Epithelial cell of proximal tubule (primary cell): ENCODE measurements around the gene GIMAP5. TPM values are rescaled to one million over a fixed set of nuclear protein-coding genes. Genes with fewer than 3 reads are reported as not detected.

Experiments
- DNase-seq: peaks from one replicate; pipeline ENCODE4 v3.0.0-alpha.2; 2011; ENCODE audit warnings: low read depth
- H3K4me3 ChIP-seq: 2 replicates; pipeline ENCODE4 v1.5.1; 2011; ENCODE audit warnings: low read depth, mild to moderate bottlenecking, low read length
- total RNA-seq: library from RNA; depleted of rRNA; stranded (reverse); fragments of >200 nt; gene quantifications from 2 replicates; pipeline ENCODE4 v1.2.3, GENCODE V29; 2015
- TF ChIP-seq, protein P1 (sequence below): conservative IDR thresholded peaks from 2 replicates; pipeline ENCODE4 v1.5.1; 2012; ENCODE audit warnings: low read depth, mild to moderate bottlenecking, low read length

The GIMAP5 gene
- total RNA-seq, 1 donor from 2014 or later: not detected

DNA sequence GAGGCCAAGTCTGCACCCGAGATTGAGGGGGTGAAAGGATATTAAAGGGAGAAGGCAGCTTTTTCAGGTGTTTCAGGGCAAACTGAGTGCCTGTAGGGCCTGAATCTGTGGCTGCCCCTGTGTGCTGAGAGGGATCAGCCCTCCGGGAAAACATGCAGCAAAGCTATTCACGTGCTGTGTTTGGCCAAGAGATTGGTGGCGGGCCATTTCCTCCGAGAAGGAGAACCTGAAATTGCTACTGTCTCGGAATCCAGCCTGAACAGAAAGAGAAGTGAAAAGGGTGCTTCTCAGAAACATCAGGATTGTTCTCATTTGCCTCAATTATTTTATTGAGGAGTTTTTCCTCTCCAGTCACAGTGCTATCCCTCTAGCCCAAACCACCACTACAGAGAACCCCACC, 16.0 kb downstream of the GIMAP5 start:
- DNase-seq: no peak
- TF ChIP-seq, protein P1, sequence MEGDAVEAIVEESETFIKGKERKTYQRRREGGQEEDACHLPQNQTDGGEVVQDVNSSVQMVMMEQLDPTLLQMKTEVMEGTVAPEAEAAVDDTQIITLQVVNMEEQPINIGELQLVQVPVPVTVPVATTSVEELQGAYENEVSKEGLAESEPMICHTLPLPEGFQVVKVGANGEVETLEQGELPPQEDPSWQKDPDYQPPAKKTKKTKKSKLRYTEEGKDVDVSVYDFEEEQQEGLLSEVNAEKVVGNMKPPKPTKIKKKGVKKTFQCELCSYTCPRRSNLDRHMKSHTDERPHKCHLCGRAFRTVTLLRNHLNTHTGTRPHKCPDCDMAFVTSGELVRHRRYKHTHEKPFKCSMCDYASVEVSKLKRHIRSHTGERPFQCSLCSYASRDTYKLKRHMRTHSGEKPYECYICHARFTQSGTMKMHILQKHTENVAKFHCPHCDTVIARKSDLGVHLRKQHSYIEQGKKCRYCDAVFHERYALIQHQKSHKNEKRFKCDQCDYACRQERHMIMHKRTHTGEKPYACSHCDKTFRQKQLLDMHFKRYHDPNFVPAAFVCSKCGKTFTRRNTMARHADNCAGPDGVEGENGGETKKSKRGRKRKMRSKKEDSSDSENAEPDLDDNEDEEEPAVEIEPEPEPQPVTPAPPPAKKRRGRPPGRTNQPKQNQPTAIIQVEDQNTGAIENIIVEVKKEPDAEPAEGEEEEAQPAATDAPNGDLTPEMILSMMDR: no peak
- H3K4me3 ChIP-seq: no peak overlapping the region

DNA sequence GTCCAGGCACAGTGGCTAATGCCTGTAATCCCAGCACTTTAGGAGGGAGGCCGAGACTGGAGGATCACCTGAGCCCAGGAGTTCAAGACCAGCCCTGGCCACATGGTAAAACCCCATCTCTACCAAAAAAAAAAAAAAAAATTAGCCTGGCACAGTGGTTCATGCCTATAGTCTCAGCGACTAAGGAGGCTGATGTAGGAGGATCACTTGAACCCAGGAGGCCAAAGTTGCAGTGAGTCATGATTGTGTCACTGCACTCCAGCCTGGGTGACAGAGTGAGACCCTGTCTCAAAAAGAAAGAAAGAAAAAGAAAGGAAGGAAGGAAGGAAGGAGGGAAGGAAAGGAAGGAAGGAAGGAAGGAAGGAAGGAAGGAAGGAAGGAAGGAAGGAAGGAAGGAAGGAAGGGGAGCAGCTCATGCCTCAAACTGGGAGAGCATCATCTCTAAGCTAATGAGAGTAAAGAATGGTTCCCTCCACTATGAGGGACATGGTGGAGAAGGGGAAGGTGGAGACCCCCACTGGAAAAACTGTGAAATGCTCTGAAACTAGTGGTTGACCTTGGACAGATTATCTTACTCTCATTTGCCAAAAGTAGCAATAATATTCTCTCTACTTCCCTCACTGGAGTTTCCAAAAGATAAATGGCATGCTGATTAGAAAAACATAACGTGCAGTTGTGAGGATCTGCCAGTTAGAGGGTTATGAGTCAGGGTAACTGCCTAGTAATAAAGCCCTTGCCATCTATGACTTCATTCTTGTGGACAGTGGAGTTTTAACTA, 16.8 kb downstream of the GIMAP5 start:
- TF ChIP-seq, protein P1: peak; percentile 42
- no peak for DNase-seq
- no peak overlapping the region for H3K4me3 ChIP-seq

DNA sequence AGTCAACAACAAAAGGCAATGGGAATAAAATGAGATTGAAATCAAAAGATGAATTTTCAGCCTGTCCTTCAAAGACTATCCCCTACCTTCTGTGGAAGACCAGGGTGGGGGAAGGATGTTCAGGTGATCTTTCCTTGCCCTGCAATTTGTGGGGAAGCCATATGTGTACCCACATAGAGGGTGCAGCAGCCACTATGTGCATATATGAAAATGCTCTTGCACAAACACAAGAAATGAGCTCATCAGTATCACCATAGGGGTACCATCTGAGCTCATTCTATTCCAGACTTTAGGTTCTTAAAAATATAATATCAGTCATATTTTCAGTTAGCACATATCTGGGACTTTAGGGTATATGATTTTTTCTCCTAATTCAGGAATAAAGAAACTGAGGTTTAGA, 17.7 kb downstream of the GIMAP5 start:
- DNase-seq: no peak
- H3K4me3 ChIP-seq: no peak overlapping the region
- TF ChIP-seq, protein P1: no peak

DNA sequence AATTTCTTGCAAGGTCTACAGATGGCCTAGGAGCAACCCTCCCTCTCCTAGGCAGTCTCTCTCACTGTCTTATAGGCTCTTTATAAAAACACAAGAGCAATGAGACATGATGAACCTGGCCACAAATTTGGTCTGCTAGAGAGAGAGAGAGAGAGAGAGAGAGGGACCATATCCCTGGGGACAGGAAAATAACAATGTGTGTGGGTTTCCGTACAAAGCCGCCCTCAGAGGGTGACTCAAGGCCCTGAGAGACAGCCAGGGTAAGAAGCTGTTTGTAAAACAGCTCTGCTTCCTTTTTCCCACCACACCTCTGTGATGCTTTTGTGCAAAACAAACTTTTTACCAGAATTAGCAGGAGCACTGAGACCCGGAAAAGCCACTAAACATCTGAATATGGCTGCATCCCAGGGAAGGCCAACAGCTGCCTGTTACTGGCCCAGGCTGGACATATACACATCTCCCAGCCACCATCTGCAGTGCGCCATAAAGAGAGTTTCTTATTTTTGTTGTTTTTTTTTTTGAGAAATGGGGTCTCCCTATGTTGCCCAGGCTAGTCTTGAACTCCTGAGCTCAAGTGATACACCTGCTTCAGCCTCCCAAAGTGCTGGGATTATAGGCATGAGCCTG, 18.4 kb downstream of the GIMAP5 start:
- no peak for DNase-seq
- TF ChIP-seq, protein P1: no peak
- no peak overlapping the region for H3K4me3 ChIP-seq

DNA sequence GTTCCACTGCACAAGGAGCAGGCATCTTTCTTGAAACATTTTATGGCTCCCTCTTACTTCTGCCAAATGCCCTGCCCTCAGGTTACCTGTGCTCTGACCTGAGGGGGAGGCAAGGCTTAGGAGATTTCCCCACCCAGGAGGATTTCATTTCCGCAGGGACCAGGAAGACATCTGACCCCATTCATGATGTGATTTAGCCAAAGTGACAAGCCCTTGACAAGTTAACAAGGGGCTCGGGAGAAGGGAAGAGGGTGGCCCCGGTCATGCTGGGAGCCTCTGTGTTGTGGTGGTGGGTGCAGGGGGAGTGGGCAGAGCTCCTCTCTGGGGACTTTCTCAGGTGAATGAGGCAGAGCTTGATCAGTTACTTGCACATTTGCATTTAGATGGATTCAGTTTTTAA, 18.9 kb downstream of the GIMAP5 start:
- no peak for DNase-seq
- TF ChIP-seq, protein P1: no peak
- no peak overlapping the region for H3K4me3 ChIP-seq

DNA sequence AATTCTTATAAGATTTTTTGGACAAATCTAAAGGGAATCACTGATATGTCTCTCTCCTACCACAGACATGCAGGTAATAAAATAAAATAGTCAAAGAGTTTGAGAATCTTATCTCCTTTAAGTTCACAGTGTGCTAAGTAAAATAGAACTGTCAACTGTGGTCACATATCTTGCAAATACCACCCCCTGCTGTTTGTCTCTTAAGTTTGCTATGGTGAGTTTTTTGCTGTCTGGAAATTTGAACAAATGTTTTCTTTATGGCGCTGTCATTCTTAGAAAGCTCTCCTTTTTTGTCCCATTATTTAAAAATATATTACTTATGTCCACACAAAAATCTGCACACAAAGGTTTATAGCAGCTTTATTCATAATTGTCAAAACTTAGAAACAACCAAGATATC, 19.6 kb downstream of the GIMAP5 start:
- H3K4me3 ChIP-seq: no peak overlapping the region
- TF ChIP-seq, protein P1: peak; percentile 58
- no peak for DNase-seq

- DNase-seq: no peak
- TF ChIP-seq, protein P1: no peak
- no peak overlapping the region for H3K4me3 ChIP-seq
These were observed 22.3 kb downstream of the GIMAP5 start for GRCh38 chr7:150759479-150759878.
